HL-60/S4 (cell line): ENCODE measurements around the gene COL1A1.

Source experiments
- in situ Hi-C: fragments of 300-500 bp; cut with MboI; formaldehyde crosslinking; loops from 2 replicates; pipeline ENCODE4 v1.14.3; 2022; ENCODE audit warnings: low sequenced_read_pairs

Gene COL1A1

DNA sequence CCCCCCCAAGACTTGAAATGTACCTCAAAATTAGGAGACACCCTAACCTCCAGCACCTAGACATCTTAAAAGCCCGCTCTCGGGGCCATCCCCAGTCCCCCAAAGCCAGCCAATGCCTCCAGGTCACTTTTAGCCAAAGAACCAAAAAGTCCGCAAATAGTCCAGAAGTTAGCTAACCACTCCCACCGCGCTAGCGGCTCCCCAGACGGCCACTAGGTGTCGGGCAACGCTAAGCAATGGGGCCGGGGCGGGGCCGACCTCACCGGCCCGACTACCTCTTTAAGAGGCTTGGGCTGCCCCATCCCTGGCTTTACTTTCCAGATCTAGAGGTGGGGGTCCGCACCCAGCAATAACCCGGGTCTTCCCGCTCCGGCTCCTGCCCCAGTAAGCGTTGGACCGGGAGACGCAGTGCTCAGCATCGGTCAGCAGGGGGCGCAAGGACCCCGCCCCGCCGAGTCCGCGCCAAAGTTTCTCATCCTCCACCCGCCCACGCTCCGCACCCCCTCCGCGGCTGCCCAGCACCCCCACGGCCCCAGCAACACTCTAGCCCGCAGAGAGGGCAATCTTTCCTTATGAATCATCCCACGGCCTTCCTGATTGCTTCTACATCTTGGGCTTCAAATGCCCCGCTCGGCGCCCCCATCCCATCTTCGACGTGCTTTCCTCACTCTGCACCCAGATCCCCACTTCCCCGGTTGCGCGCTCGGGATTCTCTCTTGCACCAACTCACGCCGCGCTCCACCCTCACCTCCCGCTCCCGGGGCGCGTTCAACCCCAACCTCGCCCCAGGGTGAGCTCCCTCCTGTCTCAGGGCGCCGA, 765 bp downstream of the COL1A1 start:
- in situ Hi-C loops, result no loop called here

DNA sequence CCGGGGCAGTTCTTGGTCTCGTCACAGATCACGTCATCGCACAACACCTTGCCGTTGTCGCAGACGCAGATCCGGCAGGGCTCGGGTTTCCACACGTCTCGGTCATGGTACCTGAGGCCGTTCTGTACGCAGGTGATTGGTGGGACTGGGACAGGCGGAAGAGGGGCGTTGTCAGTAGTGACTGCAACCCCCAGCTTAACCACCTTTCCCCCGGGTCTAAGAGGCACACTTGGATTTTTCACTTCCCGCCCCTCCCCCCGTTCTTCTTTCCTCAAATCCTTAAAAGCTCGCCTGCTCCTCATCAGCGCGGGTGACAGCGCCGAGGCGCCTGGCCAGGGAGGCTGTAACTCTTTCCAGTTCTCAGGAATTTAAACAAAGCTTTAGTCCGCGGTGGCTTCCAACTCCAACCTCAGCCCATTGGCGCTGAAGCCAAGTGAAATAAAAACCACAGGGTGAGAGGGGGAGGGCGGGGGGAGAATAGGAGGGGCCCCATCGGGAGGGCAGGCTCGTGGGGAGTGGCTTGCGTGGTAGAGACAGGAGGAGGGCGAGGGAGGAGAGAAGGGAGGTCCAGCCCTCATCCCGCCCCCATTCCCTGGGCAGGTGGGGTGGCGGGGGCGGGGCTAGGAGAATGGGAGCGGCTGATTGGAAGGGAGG, 1.5 kb downstream of the COL1A1 start:
- in situ Hi-C loops, result loop anchor here (25.0 kb wide), 1 partner anchor 87 kb away; no protein-coding TSS in a partner anchor

DNA sequence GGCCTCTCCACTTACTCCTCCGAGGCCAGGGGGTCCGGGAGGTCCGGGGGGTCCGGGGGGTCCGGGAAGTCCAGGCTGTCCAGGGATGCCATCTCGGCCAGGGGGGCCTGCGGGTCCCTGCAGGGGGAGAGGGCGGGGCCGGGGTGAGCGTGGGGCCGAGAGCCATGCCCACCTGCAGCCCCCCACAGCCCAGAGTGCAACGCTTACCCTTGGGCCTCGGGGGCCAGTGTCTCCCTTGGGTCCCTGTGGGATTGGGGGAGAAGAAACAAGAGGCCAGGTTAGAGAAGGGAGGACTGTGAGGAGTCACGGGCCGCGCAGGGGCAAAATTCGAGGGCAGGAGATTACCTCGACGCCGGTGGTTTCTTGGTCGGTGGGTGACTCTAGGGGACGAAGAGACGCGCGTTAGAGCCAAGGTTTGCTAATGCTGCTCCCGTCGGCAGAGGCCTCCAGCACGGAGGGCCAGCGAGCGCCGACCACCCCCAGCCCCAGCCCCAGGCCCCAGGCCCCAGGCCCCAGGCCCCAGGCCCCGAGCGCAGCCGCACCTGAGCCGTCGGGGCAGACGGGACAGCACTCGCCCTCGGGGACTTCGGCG, 2.1 kb downstream of the COL1A1 start:
- in situ Hi-C loops, result loop anchor here (25.0 kb wide), 1 partner anchor 88 kb away; no protein-coding TSS in a partner anchor

DNA sequence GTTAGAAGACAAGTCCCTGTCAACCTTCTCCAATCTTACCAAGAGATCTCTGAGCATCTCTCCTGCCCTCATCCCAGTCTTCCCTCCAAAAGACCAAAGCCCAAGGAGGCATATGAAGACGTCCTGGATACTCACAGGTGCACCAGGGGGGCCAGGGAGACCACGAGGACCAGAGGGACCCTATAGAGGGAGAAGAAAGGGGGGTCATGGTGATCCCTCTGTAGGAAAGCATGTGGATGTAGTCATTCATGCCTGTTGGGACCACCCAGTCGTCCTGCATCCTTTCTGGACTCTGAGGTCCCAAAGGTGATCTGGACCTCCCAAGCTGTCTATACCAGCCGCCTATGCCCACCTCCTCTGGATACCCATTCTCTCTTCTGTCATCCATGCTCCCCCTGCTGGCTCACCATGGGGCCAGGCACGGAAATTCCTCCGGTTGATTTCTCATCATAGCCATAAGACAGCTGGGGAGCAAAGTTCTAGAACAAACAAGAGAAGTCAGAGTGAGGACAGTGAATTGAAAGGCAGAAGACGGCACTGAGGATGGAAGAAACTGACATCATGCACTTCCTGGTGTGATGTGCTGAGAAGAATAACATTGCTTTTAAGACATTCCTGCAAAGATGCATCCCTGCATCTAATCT, 3.3 kb downstream of the COL1A1 start:
- in situ Hi-C loops, result loop anchor here (25.0 kb wide), 1 partner anchor 89 kb away; no protein-coding TSS in a partner anchor

DNA sequence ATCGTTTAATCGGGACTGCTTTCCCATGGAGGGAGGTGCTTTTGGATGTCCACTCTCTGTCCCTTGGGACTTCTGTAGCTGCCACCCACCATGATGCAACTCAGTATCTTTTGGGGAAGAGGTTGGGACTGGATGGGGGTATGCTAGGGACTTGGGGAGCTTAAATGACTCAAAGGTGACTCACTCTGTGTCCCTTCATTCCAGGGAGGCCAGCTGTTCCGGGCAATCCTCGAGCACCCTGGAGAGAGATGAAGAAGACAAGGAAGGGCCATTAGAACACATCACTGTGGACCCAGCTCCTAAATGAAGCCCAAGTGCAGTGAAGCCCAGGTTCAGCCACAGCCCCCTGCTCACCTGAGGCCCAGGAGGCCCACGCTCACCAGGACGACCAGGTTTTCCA, 4.6 kb downstream of the COL1A1 start:
- in situ Hi-C loops, result loop anchor here (25.0 kb wide), 1 partner anchor 90 kb away; no protein-coding TSS in a partner anchor

DNA sequence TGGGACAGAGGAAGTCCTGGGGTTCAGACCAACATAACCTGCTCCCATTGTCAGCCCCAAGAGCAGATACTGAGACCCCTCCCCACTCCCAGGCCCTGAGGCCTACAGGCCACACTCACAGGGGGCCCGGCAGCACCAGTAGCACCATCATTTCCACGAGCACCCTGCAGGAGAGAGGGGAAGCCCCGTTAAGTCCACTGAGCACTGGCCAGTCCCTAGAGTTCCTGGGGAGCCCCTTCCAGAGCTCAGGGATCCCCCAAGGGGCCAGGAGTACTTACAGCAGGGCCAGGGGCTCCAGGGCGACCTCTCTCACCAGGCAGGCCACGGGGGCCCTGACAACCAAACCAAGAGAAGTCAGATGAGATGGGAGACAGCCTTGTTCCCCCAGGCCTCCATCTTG, 5.4 kb downstream of the COL1A1 start:
- in situ Hi-C loops, result loop anchor here (25.0 kb wide), 1 partner anchor 91 kb away; no protein-coding TSS in a partner anchor

DNA sequence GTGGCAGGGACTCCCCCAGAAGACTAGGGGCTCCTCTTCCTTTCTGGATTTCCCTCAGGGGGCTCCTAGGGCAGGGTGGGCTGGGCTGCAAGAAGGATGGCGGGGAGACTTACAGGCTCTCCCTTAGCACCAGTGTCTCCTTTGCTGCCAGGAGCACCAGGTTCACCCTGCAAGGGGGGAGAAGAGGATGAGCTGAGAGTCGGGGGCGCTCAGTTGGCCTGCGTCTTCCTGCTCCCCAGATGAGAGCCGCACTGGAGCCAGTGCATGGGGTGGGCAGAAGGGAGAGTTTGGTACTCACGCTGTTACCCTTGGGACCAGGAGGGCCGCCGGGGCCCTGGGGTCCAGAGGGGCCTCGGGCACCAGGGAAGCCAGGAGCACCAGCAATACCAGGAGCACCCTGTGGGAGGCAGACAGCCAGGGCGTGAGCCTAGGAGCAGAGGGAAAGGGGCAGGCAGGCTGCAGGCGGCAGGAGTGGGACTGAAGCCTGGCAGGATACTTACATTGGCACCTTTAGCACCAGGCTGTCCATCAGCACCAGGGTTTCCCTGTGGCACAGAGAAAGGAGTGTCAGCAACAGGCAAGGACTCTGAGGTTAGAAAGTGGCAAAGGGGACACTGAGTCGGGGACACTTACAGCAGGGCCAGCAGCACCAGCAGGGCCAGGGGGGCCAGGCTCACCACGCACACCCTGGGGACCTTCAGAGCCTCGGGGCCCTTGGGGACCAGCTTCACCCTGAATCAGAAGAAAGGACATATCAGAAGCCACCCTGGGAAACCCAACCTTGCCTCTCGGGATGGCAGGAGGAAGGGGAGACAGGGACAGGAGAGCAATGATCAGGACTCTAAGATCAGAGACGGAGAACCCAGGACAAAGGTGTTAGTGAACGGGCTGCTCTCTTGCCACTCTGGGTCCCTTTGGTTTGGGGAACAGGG, 6.2 kb downstream of the COL1A1 start:
- in situ Hi-C loops, result loop anchor here (25.0 kb wide), 1 partner anchor 92 kb away; no protein-coding TSS in a partner anchor

DNA sequence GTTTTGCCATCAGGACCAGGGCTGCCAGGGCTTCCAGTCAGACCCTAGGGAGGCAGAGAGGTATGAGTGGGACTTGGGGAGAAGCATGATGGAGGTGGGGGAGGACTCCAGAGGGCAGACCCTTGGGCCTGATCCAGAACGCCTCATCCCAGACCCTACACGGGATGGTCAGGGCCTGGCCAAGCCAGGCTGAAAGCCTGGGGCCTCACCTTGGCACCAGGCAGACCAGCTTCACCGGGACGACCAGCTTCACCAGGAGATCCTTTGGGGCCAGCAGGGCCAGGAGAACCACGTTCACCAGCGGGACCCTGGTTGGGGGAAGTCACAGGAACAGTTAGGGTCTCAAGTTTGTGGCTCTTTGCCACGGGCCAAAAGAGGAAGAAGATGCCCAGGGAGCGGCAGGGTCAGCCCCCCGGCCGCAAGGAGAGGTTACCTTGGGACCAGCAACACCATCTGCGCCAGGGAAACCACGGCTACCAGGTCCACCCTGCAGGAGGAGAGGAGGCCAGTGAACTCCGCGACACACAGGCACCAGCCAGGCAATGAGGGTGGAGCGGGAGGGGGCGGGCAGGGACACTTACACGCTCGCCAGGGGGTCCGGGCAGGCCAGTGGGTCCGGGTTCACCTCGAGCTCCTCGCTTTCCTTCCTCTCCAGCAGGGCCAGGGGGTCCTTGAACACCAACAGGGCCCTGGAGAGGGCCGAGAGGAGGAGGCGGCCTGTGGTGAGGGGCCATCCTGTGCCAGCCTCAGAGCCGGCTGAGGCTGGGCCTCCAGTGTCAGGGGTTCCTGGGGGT, 7.1 kb downstream of the COL1A1 start:
- in situ Hi-C loops, result loop anchor here (25.0 kb wide), 1 partner anchor 93 kb away; no protein-coding TSS in a partner anchor

DNA sequence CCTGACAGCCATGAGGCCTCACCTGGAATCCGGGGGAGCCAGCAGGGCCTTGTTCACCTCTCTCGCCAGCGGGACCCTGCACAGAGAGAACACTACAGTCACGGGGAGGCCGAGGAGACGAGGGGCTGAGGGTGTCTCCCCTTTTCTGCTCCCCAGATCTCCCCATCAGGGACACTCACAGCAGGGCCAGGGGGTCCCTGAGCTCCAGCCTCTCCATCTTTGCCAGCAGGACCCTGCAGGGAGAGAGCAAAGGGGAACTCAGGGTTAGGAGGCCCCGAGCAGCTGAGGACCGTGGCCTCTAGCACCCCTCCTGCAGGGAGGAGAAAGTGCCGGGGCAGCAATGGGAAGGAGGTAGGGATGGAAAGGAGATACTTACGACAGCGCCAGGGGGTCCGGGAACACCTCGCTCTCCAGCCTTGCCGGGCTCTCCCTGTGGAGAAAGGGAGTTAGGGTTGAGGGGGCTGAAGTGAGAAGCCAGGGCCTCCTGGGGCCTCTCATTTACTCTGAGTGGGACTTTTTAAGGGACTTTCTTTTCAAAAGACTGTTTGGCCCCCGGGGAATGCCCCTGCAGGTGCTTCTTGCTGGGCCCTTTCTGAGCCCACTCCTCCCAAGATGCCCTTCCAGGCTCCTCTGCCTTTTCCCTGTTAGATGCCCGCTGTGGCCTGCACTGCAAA, 8.7 kb downstream of the COL1A1 start:
- in situ Hi-C loops, result loop anchor here (25.0 kb wide), 1 partner anchor 95 kb away; no protein-coding TSS in a partner anchor

DNA sequence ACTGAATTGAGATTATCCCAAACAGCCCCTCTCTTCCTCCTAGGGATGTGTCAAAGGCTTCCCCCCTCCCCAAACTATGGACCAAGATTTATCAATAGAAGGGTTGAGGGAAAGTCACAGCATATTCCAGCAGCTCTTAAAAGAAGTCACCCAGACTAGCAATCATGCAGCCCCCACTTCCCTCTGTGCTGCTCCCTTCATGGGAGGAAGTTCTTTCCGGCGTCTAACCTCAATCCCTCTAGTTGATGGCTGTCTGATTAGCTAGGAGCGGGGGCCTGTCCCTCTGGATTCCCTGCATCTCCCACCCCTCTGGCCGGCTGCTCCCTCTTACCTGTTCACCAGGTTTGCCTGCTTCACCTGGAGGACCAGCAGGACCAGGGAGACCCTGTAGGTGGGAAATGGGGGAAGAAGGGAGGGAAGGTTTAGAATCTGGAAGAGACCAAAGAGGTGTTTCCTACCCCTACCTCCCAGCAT, 9.2 kb downstream of the COL1A1 start:
- in situ Hi-C loops, result loop anchor here (25.0 kb wide), 1 partner anchor 95 kb away; no protein-coding TSS in a partner anchor

DNA sequence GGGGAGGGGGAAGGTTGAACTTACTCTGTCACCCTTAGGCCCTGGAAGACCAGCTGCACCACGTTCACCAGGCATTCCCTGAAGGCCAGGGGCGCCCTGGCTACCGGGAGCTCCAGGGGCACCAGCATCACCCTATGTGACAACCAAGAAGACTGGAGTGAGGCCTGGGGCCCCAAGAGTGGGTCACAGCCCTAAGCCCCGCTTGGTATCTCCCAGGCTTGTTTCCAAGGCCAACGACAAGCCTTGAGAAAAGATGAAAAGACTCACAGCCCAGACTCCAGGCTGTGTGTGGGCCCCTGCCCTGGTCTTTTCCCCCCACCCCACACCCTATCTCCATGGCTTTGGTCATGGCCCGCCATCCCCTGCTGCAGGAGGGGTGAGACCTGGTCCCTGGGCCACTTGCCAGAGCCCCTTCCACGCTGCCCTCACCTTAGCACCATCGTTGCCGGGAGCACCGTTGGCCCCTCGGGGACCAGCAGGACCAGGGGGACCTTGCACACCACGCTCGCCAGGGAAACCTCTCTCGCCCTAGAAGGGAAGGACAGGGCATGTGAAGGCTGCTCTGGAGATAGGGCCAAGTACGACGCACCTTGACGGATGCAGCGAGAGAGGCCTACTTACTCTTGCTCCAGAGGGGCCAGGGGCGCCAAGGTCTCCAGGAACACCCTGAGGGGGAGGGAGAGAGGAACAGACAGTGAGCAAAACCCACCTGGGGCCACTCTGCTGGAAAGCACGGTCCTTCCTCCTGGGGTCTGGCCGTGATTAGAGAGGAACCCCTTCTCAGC, 9.9 kb downstream of the COL1A1 start:
- in situ Hi-C loops, result loop anchor here (25.0 kb wide), 1 partner anchor 96 kb away; no protein-coding TSS in a partner anchor

DNA sequence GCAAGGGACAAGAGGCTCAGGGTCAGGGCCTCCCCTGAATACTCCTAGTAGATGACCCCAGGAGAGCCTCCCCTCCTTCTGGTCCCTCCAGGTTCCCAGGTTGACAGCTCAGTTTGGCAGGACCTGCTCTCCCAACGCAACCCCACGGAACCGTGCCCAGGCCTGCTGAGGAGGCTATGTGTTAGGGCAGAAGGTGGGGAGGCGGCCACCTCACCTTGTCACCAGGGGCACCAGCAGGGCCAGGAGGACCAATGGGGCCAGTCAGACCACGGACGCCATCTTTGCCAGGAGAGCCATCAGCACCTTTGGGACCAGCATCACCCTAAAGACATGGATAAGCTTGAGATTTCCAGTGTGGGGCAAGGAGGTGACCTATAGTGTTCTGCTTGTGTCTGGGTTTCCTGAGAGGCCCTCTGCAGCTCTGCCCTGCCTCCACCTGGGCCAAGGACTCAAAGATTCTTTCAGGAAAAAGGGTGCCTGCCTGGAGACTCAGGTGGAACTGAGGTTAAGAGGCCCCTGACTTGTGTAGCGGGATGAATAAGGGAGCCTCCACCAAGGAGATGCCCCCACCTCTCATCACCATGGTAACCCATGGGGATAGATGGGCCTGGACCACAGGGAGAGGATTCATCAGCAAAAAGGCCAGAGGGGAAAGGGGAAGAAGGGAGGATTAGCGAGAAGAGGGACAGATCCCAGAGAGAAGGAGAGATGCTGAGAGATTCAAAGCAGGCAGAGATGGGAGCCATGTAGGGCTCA, 10.7 kb downstream of the COL1A1 start:
- in situ Hi-C loops, result loop anchor here (25.0 kb wide), 1 partner anchor 97 kb away; no protein-coding TSS in a partner anchor

DNA sequence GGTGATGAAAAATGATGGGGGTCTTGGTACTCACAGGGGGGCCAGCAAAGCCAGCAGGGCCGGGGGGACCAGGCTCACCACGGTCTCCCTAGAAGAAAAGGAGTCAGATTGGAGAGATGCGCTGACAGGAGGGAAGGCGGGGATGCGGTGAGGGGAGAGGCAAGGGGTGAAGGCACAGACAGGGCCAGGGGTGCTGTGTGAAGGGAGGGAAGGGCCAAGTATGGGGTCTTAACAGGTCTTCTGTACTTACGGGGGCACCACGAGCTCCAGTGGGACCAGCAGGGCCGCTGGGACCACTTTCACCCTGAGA, 11.2 kb downstream of the COL1A1 start:
- in situ Hi-C loops, result loop anchor here (25.0 kb wide), 1 partner anchor 97 kb away; no protein-coding TSS in a partner anchor

DNA sequence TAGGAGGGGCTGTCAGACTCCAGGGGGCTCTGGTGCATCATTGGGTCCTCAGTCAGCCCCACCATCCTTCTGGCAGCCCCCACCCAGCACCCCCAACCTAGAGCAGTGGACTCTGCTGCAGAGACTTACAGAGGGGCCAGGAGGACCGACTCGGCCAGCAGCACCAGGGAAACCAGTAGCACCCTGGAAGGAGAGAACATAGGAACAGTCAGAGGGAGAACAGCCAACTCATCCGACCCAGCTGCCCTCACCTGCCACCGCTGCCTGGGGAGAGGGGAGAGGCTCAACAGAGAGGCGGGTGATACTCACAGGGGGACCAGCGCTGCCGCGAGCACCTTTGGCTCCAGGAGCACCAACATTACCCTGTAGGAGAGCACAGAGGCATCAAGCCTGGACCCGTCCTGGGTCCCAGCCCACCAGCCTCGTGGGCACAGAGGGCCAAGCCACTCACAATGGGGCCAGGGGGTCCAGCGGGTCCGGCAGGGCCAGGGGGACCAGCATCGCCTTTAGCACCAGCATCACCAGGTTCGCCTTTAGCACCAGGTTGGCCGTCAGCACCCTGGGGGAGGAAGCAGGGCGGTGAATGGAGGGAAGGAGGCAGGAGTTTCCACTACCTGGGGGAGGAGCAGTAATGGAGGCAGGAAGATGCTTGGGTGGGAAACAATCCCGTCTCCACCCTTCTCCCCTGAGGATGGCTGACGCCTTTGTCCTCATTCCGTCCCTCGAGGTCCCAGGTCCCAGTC, 11.7 kb downstream of the COL1A1 start:
- in situ Hi-C loops, result loop anchor here (25.0 kb wide), 1 partner anchor 98 kb away; no protein-coding TSS in a partner anchor

DNA sequence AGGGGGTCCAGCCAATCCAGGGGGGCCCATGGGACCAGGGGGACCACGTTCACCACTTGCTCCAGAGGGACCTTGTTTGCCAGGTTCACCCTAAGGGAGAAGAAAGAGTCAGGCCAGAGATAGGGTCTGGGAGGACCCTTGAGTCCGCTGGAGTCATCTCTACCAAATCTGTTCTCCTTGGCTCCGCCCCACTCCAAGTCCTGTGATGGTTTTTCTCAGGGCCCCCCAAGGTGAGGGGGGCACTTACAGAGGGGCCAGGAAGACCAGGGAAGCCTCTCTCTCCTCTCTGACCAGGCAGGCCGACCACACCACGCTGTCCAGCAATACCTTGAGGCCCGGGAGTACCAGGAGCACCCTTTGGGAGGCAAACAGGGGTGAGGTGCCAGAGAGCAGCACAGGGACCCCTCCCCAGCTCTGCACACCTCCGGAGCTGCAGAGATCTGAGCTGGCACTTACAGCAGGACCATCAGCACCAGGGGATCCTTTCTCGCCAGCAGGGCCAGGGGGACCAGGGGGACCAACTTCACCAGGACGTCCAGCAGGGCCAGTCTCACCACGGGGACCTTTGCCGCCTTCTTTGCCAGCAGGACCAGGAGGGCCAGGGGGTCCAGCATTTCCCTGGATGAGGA, 12.4 kb downstream of the COL1A1 start:
- in situ Hi-C loops, result loop anchor here (25.0 kb wide), 1 partner anchor 98 kb away; no protein-coding TSS in a partner anchor
